Left kidney (tissue), 2 donors: Measurements from ENCODE around the gene CFH. TPM values are rescaled to one million over a fixed set of nuclear protein-coding genes. Genes with fewer than 3 reads are reported as not detected.
"Not testable (repeated sequence)": the region's sequence is repeated elsewhere in the genome, so short reads cannot be mapped to it uniquely, and the experiment has no call there.

Experiments
- DNase-seq: peaks from one replicate; pipeline ENCODE4 v3.0.0-alpha.2; 2013
- polyA plus RNA-seq: library from polyadenylated mRNA; unstranded; fragments of 120-200 nt; gene quantifications from one replicate; pipeline ENCODE4 v1.2.1, GENCODE V29; 2013; ENCODE audit not compliant: insufficient read length

Gene CFH
- polyA plus RNA-seq, 1 donor, result 34.4 TPM

DNA sequence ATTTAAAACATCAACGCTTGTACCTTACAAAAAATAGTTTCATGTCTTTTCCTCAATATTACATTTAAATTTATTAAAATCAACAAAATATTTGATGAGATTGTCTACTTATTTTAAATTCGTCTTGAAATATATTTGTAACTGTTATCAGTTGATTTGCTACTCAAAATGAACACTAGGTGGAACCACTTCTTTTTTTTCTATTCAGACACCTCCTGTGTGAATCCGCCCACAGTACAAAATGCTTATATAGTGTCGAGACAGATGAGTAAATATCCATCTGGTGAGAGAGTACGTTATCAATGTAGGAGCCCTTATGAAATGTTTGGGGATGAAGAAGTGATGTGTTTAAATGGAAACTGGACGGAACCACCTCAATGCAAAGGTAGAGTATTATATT lies 91.4 kb downstream of the CFH start:
- DNase-seq, result not testable (repeated sequence)

DNA sequence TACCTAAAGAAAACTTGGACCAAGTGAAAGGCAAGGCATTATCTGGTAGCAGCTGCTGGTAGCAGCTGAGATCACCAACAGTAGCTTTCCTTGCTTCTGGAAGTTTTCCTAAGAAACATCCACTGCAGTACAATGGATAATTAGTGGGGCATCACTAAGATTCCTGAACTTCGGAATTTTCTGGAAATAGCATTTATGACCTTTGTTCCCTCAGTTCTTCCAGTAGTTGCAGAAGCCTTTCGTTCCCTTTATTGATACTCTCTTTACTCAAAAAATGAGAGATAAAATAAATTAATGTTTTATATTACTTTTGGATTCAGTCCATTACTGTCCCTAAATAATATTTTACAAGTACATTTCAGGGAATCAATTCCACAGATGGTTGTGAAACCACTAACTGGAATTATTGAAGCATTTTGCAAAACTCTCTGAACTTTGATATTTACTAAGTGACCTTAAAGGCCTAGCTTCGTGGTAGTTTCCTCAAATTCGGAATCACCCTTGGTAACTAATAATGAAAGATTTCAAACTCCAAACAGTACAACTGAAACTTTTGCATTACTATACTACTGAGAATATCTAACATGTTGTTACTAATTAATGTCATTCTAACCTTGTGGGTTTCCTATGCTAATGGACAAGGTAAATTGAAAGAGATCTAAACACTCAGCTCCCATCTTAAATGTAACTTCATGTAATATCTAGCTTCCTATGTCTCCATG lies 113.3 kb downstream of the CFH start:
- not testable (repeated sequence) for DNase-seq

DNA sequence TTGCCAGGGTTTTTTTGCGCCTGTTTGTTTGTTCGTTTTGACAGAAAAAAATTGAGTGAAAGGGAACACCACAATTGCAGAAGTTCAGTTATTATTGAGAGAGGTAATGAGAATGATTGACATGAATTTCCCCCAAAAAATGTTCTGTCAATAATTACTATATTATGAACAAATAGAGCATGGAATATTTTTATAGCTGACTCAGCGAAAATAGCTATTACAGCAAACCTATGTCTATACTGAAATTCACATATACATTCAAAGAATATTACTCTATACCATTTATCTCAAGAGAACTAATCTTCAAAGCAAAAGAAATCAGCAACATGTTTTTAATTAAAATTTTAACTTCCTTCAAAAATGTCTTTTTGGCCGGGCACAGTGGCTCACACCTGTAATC lies 118.0 kb downstream of the CFH start:
- not testable (repeated sequence) for DNase-seq

DNA sequence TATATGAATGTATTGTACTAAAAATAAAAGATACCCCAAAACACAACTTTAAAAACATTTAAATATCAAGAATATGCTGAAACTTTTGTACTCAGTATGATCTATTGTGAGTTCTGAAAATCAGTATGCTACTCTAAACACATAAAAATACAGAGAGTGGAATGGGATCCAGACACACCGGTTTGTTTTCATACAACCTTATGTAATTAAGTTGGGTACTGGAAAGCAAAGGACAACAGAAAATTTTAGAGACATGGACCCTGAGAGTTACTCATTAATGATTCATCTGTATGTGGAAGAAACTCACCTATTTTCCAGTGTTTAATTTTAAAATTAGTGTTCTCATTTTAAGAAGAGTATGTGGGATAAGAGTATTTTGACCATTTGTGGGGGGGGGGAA lies 121.9 kb downstream of the CFH start:
- no peak for DNase-seq

DNA sequence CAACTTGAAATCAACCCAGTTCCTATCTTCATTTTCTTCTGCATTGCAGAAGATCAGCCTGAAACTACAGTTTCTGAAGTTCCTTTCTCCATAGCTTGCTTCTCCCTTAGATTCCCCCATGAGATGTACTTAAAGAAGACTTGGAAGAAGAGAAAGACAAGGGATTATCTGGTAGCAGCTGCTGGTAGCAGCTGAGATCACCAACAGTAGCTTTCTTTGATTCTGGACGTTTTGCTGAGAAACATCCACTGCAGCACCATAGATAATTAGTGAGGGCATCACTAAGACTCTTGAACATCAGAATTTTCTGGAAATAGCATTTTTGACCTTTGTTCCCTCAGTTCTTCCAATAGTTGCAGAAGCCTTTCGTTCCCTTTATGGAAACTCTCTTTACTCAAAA lies 122.3 kb downstream of the CFH start:
- no peak for DNase-seq

DNA sequence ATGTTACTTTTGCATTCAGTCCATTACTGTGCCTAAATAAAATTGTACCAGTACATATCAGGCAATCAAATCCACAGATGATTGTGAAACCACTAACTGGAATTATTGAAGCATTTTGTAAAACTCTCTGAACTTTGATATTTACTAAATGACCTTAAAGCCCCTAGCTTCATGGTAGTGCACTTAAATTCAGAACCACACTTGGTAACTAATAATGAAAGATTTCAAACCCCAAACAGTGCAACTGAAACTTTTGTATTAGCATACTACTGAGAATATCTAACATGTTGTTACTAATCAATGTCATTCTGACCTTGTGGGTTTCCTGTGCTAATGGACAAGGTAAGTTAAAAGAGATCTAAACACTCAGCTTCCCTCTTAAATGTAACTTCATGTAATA lies 122.8 kb downstream of the CFH start, which contains the start of gene CFHR3:
CFHR3 (plus strand) TSS at position 238 of the 400 bp plus-strand sequence; CDS start at position 285, 47 bp downstream.
- no peak for DNase-seq

DNA sequence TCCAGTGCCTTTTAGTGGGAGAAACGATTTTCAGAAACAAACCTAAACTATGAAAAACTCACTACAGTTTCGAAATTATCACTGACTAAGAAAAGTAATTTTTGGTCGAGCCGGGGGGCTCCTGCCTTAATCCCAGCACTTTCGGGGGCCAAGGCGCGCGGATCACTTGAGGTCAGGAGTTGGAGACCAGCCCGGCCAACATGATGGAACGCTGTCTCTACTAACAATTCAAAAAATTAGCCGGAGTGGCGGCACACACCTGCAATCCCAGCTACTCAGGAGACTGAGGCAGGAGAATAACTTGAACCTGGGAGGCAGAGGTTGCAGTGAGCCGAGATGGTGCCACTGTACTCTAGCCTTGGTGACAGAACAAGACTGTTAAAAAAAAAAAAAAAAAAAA lies 125.8 kb downstream of the CFH start:
- no peak for DNase-seq

DNA sequence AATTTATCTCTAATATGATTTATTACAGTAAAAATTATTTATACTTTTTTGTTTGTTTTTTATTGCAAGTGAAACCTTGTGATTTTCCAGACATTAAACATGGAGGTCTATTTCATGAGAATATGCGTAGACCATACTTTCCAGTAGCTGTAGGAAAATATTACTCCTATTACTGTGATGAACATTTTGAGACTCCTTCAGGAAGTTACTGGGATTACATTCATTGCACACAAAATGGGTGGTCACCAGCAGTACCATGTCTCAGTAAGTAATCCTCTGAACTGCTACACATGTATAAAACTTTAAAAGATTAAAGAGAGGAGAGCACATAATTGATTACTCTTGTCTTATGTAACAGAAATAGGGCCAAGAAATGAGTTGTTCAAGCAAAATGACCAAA lies 127.2 kb downstream of the CFH start:
- DNase-seq, result no peak

DNA sequence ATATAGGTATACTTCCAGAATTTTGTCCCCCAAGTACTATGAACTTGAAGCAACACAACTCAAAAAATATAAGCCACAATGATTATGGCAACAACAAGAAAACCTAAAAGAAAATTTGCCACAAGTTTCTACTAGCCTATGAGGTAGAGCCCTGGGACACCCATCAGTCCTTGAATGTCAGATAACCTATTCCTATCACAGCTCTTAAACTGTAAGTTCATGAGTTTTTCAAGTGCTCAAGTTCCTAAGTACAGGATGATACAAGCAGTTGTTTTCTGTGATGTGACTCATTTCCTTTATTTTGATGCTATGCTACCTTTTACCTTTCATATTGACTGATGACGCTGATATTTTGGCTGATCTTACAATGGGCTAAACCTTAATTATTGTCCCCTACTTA lies 139.4 kb downstream of the CFH start:
- not testable (repeated sequence) for DNase-seq

DNA sequence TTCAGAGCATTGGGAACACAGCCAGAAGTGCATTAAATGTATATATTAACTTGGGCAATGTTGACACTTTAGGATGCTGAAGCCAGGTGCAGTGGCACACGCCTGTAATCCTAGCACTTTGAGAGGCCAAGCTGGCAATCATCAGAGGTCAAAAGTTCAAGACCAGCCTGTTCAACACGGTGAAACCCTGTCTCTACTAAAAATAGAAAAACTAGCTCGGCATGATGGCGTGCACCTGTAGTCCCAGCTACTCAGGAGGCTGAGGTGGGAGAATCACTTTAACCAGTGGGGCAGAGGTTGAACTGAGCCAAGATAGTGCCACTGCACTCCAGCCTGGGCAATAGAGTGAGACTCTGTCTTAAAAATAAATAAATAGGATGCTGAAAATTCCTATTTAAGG lies 142.3 kb downstream of the CFH start:
- DNase-seq, result not testable (repeated sequence)

Other genes with a start within 250 kb of the CFH start
- 12.5 TPM for gene KCNT2, start 43.6 kb upstream of the CFH start, polyA plus RNA-seq
- gene CFHR3, start 122.8 kb downstream of the CFH start, polyA plus RNA-seq, result 0.50 TPM
- gene CFHR1, start 167.7 kb downstream of the CFH start, polyA plus RNA-seq, result 0.42 TPM
- not detected for gene CFHR4, start 236.0 kb downstream of the CFH start, polyA plus RNA-seq